Osteocyte (in vitro differentiated cells): ENCODE measurements around the gene LTF. TPM values are rescaled to one million over a fixed set of nuclear protein-coding genes. Genes with fewer than 3 reads are reported as not detected.

ENCODE experiments used
- DNase-seq: peaks from one replicate; pipeline ENCODE4 v3.0.0; 2021; ENCODE audit warnings: mixed read lengths; ENCODE audit not compliant: unreplicated experiment; ENCODE audit errors: extremely low spot score
- H3K27ac Mint-ChIP-seq: one replicate; pipeline ENCODE4 v1.8.0; 2021; ENCODE audit warnings: mild to moderate bottlenecking, mixed read lengths; ENCODE audit not compliant: unreplicated experiment
- H3K27me3 Mint-ChIP-seq: one replicate; pipeline ENCODE4 v1.8.0; 2021; ENCODE audit warnings: mixed read lengths; ENCODE audit not compliant: unreplicated experiment
- H3K36me3 Mint-ChIP-seq: one replicate; pipeline ENCODE4 v1.8.0; 2021; ENCODE audit warnings: mixed read lengths; ENCODE audit not compliant: unreplicated experiment
- H3K4me1 Mint-ChIP-seq: one replicate; pipeline ENCODE4 v1.8.0; 2021; ENCODE audit warnings: mixed read lengths; ENCODE audit not compliant: unreplicated experiment
- H3K4me3 Mint-ChIP-seq: one replicate; pipeline ENCODE4 v1.8.0; 2021; ENCODE audit warnings: mild to moderate bottlenecking, moderate library complexity, mixed read lengths; ENCODE audit not compliant: unreplicated experiment
- H3K9me3 Mint-ChIP-seq: one replicate; pipeline ENCODE4 v1.8.0; 2021; ENCODE audit warnings: mixed read lengths; ENCODE audit not compliant: unreplicated experiment
- CTCF ChIP-seq: fragments of 200-600 bp; sonication (generic); IDR thresholded peaks from 2 replicates; pipeline ENCODE4 v1.5.0; 2021; ENCODE audit warnings: antibody characterized with exemption, mild to moderate bottlenecking, moderate library complexity
- total RNA-seq: library from RNA; stranded (reverse); gene quantifications from 2 replicates; pipeline ENCODE4 v1.2.1, GENCODE V29; 2021

LTF gene
- total RNA-seq, 1 donor from 2014 or later = not detected

- TF ChIP-seq CTCF = no peak
- Mint-ChIP-seq H3K36me3 (no peaks in the 10 kb centered on the region), H3K4me1 (peaks cover 13% of the 10 kb centered on the region), H3K27me3 (peaks cover 2% of the 10 kb centered on the region), H3K27ac (no peak overlapping the region), H3K9me3 (peaks cover 8% of the 10 kb centered on the region), H3K4me3 (no peak overlapping the region)
- DNase-seq = no peak
These were observed 63.9 kb downstream of the LTF start for GRCh38 chr3:46400846-46401245.

DNA sequence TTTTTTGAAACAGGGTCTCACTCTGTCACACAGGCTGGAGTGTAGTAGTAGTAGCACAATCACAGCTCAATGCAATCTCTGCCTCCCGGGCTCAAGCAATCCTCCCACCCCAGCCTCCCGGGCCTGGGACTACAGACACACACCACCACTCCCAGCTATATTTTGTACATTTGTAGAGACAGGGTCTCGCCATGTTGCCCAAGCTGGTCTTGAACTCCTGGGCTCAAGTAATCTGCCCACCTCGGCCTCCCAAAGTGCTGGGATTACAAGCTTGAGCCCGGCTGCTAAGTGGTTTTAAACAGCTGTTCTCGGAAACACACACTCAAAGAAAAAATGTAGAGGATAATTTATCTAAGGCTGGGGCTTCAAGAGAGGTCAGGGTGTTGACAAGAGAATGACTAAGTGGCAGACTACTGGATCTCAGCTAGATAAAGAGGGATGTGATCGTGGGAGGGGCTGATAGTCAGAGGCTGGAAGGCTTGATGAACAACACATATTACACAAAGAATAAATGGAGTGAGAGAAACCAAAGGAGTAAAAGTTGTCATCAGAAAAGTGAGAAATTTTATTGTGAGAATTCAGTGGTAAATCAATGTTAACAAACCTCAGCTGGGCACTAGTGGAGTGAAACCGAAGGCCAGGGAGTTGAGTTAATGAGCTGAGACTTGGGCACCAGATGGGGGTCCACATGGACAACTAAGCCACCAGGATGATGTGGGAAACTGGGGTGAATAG lies 64.5 kb downstream of the LTF start:
- no peaks in the 10 kb centered on the region for H3K36me3 Mint-ChIP-seq
- H3K27ac Mint-ChIP-seq = no peak overlapping the region
- peaks cover 6% of the 10 kb centered on the region for H3K4me1 Mint-ChIP-seq
- H3K27me3 Mint-ChIP-seq = peaks cover 2% of the 10 kb centered on the region
- no peak for DNase-seq
- H3K9me3 Mint-ChIP-seq = peaks cover 8% of the 10 kb centered on the region
- H3K4me3 Mint-ChIP-seq = no peak overlapping the region
- no peak for TF ChIP-seq CTCF

- H3K27ac Mint-ChIP-seq = no peak overlapping the region
- TF ChIP-seq CTCF = no peak
- H3K9me3 Mint-ChIP-seq = peaks cover 8% of the 10 kb centered on the region
- peaks cover 6% of the 10 kb centered on the region for H3K27me3 Mint-ChIP-seq
- DNase-seq = no peak
- no peaks in the 10 kb centered on the region for H3K36me3 Mint-ChIP-seq
- no peak overlapping the region for H3K4me3 Mint-ChIP-seq
- peaks cover 3% of the 10 kb centered on the region for H3K4me1 Mint-ChIP-seq
These were observed 65.1 kb downstream of the LTF start for GRCh38 chr3:46399557-46399956.

GRCh38 chr3:46399098-46399497 lies 65.6 kb downstream of the LTF start:
- no peak for TF ChIP-seq CTCF
- Mint-ChIP-seq H3K4me3 (no peak overlapping the region), H3K27me3 (peaks cover 9% of the 10 kb centered on the region), H3K9me3 (peaks cover 8% of the 10 kb centered on the region), H3K27ac (no peak overlapping the region), H3K36me3 (no peaks in the 10 kb centered on the region), H3K4me1 (peaks cover 3% of the 10 kb centered on the region)
- no peak for DNase-seq

GRCh38 chr3:46398186-46398955 lies 66.3 kb downstream of the LTF start:
- Mint-ChIP-seq H3K9me3 (peaks cover 8% of the 10 kb centered on the region), H3K36me3 (no peaks in the 10 kb centered on the region), H3K27ac (no peak overlapping the region), H3K4me1 (no peaks in the 10 kb centered on the region), H3K4me3 (no peak overlapping the region), H3K27me3 (peaks cover 9% of the 10 kb centered on the region)
- DNase-seq = no peak
- TF ChIP-seq CTCF = no peak
